HCT116 (cell line): ENCODE data around the gene NYAP1.

Experiments
- CEBPB ChIP-seq: IDR thresholded peaks from 2 replicates; pipeline ENCODE4 v1.6.1; 2012; ENCODE audit warnings: low read depth
- CTCF ChIP-seq, 3 experiments: fragments of 200-600 bp in 1 of 3; sonication (generic) in 1 of 3; IDR thresholded peaks in 2 of 3; conservative IDR thresholded peaks in 1 of 3; 2 replicates each; pipeline ENCODE4 v1.5.1; 2012 to 2017; ENCODE audit warnings: low read depth in 2 of 3, low read length in 2 of 3, antibody characterized with exemption in 1 of 3, borderline replicate concordance in 1 of 3, control low read depth in 1 of 3, mild to moderate bottlenecking in 1 of 3, mixed read lengths in 1 of 3, mixed run types in 1 of 3, moderate library complexity in 1 of 3; ENCODE audit not compliant: insufficient read depth in 1 of 3
- EGR1 ChIP-seq: IDR thresholded peaks from 2 replicates; pipeline ENCODE4 v1.6.1; 2012; ENCODE audit warnings: low read depth
- ELF1 ChIP-seq: IDR thresholded peaks from 2 replicates; pipeline ENCODE4 v1.6.1; 2012; ENCODE audit warnings: low read depth, borderline replicate concordance
- EZH2 ChIP-seq: fragments of 200-600 bp; sonication (generic); IDR thresholded peaks from 2 replicates; pipeline ENCODE4 v1.6.1; 2017; ENCODE audit warnings: antibody characterized with exemption, mixed run types
- JUND ChIP-seq: IDR thresholded peaks from 2 replicates; pipeline ENCODE4 v1.6.1; 2012
- MAX ChIP-seq: IDR thresholded peaks from 2 replicates; pipeline ENCODE4 v1.6.1; 2012
- POLR2A ChIP-seq: IDR thresholded peaks from 2 replicates; pipeline ENCODE4 v1.7.0; 2011; ENCODE audit warnings: borderline replicate concordance; ENCODE audit not compliant: insufficient read depth, insufficient read length; ENCODE audit errors: extremely low read depth
- POLR2AphosphoS5 ChIP-seq: IDR thresholded peaks from 2 replicates; pipeline ENCODE4 v1.6.1; 2011; ENCODE audit warnings: mild to moderate bottlenecking, low read depth, low read length, moderate library complexity
- RAD21 ChIP-seq: IDR thresholded peaks from 2 replicates; pipeline ENCODE4 v1.6.1; 2012; ENCODE audit warnings: low read depth, mild to moderate bottlenecking
- SP1 ChIP-seq: IDR thresholded peaks from 2 replicates; pipeline ENCODE4 v1.6.1; 2012; ENCODE audit warnings: low read depth
- SRF ChIP-seq: IDR thresholded peaks from 2 replicates; pipeline ENCODE4 v1.6.1; 2012; ENCODE audit warnings: low read depth
- YY1 ChIP-seq: IDR thresholded peaks from 2 replicates; pipeline ENCODE4 v1.6.1; 2011; ENCODE audit warnings: low read length, low read depth, moderate library complexity, mild to moderate bottlenecking; ENCODE audit not compliant: insufficient replicate concordance; ENCODE audit errors: extremely low read depth
- ZBTB33 ChIP-seq: IDR thresholded peaks from 2 replicates; pipeline ENCODE4 v1.6.1; 2011; ENCODE audit warnings: mild to moderate bottlenecking, low read length, moderate library complexity; ENCODE audit not compliant: insufficient replicate concordance; ENCODE audit errors: extremely low read depth

- TF ChIP-seq CTCF (IDR thresholded peaks at IDR 0.05 in 2 of 3, conservative IDR thresholded peaks at IDR 0.05 in 1 of 3; ENCODE audit: borderline replicate concordance in 1 of 3, insufficient read depth in 1 of 3, low read depth in 2 of 3, low read length in 2 of 3) (no peak), POLR2AphosphoS5 (no peak), EGR1 (no peak), EZH2 (no peak), POLR2A (no peak), SP1 (no peak), YY1 (no peak), RAD21 (no peak), SRF (no peak), ZBTB33 (no peak), ELF1 (no peak), CEBPB (no peak), MAX (no peak), JUND (no peak)
These were observed 48.7 kb downstream of the NYAP1 start for GRCh38 chr7:100532165-100533022.
